NCI-H748 (cell line): ENCODE measurements around the gene RAD51B.

Experiments
- DNase-seq: peaks from one replicate; lab custom pipeline; 2025; ENCODE audit not compliant: unreplicated experiment; lab: John Stamatoyannopoulos, UW

The RAD51B gene

GRCh38 chr14:68621400-68622365 lies 802.1 kb downstream of the RAD51B start:
- no peak for DNase-seq

DNA sequence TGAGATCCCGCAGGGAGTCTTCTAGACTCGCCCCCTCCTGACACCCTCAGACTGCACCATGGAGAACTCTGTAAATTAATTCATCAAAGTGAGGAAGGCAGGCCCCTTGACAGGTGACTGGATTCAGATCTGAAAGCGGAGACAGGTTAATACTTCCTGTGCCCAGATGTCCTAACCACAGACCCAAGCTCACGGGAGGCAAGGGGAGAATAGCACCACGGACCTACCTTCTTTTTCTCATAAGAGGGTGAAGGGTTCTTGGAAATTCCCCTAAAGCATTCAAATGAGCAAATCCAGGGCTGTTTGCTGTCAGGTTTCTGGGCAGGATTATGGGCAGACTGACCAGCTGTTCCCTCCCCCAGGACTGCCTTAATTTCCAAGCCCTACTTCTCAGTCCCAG lies 803.3 kb downstream of the RAD51B start:
- no peak for DNase-seq

DNA sequence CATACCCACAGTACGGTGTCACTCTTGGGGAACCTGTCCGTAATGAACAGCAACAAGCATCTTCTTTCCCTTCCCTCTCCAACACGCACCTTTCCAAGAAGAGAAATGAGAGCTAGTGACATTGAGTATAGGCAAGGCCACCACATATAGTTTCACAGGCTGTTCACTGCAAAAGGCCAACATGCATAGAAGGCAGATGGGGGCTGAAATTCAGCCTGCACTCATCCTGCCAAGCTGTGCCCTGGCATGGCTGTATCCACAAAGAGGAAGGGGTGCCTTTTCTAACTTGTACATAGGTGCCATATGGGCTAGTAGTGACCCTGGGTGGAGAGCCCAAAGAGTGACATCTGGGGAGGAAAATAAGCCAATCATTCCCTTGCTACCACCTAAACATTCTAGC lies 803.7 kb downstream of the RAD51B start:
- no peak for DNase-seq

- no peak for DNase-seq
These were observed 804.2 kb downstream of the RAD51B start for GRCh38 chr14:68623826-68624225.

DNA sequence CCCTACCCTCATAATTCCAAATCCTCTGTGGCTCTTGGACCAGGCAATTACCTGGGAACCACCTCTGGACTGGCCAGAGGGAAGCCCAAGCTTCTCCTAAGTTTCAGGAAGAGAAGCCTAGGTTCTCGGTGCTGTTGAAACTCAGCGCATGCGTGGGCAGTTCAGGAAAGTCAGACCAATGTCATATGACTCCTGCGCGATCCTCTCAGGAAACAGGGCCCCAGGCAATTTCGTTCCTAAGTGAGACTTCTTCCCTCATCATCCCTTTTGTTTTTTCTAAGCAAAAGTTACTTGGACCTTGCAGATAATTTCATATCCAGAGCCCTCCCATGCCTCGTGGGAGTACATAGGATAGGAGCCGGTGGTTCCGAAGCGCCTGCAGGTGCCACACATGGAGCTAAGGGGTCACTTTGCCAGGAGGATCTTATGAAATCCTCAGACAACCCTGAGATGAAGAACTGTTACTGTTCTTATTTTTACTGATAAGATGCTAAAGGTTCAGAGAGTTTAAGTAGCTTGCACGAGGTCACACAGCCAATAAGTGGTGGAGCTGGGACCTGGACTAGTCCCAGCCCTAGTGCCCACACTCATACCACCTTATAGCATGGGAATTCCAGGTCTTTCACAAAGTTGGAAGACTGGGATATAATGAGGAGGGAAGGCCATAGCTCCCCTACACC lies 805.1 kb downstream of the RAD51B start:
- no peak for DNase-seq

DNA sequence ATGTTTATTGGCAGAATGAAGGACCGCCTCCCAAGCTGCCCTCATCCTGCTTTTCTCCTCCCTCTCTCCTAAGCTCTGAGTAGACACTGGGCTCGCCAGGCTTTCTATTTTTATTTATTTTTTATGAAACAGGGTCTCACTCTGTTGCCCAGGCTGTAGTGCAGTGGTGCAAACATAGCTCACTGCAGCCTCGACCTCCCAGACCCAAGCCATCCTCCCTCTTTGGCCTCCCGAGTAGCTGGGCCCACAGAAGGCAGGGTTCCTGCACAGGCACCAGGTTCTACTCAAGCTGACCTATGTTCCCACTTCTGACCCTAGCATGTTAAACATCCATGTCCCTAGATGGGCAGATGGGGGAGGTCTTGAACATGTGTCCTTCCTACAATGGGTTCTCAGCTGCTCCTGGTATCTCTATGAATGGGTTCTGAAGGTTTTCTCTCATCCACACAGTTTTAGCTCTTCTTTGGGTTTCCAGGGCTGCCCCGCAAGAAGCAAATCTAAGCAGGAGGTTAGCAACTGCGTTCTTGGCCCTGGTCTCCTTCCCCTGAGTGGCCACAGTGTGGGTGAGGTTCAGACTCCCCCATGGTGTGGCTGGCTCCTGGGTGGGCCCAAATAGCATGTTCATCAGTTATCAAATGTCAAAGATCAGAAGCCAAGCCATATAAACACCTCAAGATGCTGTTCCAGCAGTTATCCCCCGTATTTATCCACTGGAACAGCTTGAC lies 805.9 kb downstream of the RAD51B start:
- no peak for DNase-seq

- DNase-seq: no peak
These were observed 806.8 kb downstream of the RAD51B start for GRCh38 chr14:68626386-68626785.

GRCh38 chr14:68627050-68627867 lies 807.7 kb downstream of the RAD51B start:
- DNase-seq: peak; percentile 48

DNA sequence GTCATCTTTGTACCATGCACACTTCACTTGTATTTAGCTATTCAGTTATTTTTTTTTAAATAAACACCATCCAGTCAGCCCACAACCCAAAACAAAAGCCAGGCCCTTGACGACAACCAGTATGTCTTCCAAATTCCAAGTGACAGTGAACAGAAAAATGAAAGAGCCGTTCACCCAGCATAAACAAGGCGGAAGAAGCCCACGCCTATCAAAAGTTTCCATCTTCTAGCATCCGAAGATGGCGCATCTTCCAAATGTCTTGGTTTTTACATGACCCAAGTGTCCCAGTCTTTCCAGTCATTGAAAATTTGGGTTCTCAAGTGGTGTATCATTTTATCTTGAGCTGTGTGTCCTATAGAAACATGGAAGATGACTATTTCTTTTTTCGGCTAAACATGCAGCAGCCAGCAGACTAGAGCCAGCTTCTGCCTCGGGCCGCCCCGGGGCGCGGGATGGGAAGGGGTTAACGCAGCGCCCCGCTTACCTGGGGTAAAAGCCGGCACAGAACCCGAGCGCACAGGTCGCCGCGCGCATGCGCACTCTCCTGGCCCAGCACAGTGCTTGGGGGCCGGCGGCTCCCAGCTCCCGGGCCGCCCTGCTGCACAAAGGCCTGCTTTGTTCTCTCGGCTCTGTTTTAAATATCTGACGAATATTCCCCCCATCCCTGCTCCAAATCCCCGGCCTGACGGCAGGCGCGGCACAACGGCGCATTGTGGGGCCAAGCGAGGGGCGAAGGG lies 808.5 kb downstream of the RAD51B start:
- DNase-seq: peak; percentile 58

- DNase-seq: peak; percentile 46
These were observed 809.2 kb downstream of the RAD51B start for GRCh38 chr14:68628605-68629310.

DNA sequence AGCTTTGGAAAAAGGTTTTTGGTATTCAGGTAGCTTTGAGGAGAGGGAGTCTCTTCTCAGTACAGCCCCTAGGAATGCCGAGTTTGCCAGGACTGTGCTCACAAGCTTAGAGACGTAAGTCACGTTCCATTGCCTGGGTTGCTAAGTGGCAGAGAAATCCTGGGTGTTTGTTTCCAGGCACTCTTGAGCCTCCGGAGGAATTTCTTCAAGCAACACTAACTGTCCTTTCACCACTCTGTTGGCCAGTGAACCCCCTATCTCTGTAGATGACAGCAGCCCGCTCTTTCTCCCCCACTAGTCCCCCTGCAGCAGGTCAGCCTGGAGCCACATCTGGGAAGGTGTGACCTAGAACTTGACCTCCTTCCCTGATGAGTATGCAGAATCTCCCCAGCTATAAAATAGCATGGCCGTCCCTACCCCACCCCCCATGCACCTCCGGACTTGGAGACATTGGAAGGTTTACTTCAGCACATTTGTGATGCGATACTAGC lies 810.5 kb downstream of the RAD51B start:
- no peak for DNase-seq

GRCh38 chr14:68630611-68631393 lies 811.2 kb downstream of the RAD51B start:
- no peak for DNase-seq

- DNase-seq: no peak
These were observed 811.9 kb downstream of the RAD51B start for GRCh38 chr14:68631394-68632053.

- DNase-seq: no peak
These were observed 812.7 kb downstream of the RAD51B start for GRCh38 chr14:68632054-68632895.

DNA sequence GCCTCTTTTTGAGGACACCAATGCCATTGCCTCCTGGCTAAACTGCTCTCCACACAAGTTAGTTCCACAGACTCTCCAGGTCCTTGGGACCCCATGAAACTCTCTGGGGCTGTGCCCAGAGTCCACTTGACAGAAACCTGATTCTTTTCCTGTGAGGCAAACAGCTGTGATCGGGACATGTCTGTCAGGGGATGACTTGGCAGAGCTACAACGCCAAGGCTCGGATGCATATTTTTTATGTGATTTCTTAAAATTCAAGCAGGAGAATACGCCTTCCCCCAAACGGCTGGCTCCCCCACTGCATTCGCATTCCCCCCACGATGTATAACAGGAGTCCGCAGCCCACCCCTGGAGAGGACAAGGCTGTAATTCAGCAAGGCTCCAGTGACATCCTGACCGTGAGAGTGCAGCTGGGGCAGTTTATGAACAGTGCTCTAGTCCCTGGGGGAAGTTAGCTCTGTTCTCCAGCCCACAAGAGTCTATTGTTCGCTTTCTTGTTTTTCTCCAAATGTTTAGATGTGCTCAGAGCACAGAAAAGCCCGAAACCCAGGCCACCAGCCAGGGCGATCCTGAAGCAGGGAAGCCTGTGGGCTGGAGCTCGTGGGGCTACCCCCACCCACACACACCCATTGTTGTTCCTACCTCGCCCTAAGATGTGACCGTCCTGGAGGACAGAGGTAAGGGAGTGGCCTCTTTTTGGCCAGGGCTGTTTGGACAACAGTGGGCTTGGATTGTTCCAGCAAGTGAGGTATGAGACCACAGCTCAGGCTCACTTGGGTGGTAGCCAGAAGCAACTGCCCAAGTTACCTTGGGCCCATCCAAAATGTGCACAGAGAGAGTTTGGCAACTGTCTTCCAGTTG lies 813.8 kb downstream of the RAD51B start:
- DNase-seq: no peak

GRCh38 chr14:68634332-68634731 lies 814.8 kb downstream of the RAD51B start:
- no peak for DNase-seq
